LNCAP (cell line): ENCODE measurements around the gene EPS8L2.

Experiments
- TF ChIP-seq, protein P1 (sequence below): fragments of 450-650 bp; IDR thresholded peaks from 2 replicates; pipeline ENCODE4 v1.5.1; 2017; ENCODE audit warnings: mild to moderate bottlenecking

EPS8L2 gene

DNA sequence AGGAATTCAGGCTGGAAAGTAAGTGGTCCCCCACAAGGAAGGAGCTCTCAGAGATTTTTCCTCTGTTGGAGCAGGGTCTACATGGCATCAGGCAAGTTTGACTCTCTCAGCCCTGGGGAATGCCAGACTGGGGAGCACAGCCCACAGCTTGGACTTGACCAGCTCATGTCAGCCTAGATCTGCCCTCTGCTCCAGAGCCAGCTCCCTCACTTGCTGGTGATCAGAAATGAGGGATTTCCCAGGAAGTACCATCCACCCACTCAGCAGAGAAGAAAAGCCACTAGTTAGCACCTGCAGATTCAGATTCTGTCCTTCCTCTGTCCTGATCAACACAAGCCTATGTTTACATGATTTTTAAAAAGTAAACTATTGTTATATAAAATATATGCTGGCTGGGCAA is 54.2 kb downstream of the EPS8L2 start:
- TF ChIP-seq, protein P1, sequence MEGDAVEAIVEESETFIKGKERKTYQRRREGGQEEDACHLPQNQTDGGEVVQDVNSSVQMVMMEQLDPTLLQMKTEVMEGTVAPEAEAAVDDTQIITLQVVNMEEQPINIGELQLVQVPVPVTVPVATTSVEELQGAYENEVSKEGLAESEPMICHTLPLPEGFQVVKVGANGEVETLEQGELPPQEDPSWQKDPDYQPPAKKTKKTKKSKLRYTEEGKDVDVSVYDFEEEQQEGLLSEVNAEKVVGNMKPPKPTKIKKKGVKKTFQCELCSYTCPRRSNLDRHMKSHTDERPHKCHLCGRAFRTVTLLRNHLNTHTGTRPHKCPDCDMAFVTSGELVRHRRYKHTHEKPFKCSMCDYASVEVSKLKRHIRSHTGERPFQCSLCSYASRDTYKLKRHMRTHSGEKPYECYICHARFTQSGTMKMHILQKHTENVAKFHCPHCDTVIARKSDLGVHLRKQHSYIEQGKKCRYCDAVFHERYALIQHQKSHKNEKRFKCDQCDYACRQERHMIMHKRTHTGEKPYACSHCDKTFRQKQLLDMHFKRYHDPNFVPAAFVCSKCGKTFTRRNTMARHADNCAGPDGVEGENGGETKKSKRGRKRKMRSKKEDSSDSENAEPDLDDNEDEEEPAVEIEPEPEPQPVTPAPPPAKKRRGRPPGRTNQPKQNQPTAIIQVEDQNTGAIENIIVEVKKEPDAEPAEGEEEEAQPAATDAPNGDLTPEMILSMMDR, result no peak

DNA sequence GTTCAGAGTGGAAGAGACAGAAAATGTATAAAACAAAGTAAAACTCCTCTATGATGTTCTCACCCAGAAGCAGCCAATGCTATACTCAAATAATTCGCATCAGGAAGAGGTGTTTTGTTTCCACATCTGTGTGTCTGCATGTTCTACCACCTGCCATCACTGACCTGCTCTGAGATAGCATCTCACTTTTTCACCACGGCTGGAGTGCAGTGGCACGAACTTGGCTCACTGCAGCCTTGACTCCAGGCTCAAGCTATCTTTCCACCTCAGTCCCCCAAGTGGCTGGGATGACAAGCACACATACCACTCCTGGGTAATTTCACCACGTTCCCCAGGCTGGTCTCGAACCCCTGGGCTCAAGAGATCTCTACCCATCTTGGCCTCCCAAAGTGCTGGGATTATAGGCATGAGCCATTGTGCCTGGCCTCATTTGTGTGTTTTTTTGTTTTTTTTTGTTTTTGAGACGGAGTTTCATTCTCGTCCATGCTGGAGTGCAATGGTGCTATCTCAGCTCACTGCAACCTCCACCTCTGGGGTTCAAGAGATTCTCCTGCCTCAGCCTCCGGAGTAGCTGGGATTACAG is 55.6 kb downstream of the EPS8L2 start:
- TF ChIP-seq, protein P1, result no peak

DNA sequence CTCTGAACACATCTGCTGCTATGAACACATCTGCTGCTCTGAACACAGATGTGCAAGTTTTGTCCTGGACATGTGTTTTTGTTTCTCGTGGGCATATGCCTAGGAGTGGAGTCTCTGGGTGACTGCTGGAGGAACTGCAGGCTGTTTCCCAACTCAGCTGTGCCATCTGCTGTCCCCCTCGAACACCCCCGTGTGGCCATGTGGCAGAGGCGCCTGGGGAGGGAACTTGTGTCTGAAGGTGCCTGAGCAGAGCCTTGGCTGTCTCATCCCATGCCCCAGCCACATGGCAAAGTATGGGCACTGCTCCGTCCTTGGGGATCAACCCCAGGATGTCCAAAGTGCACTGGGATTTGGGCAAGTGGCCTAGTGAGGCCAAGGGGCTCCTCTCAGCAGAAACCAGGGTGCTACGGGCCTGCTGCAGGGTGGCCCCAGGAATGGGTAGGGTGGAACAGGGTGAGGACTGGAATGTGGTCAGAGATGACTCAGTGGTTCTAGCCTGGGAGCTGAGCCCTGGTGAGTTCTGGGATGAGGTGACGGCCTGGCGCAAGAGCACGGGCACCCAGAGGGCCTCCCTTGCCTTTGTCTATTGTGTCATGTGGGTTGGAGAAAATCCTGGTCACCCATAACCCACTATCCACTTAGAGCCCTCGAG is 56.5 kb downstream of the EPS8L2 start:
- TF ChIP-seq, protein P1, result no peak; the same call in 1 of the 2 replicates

DNA sequence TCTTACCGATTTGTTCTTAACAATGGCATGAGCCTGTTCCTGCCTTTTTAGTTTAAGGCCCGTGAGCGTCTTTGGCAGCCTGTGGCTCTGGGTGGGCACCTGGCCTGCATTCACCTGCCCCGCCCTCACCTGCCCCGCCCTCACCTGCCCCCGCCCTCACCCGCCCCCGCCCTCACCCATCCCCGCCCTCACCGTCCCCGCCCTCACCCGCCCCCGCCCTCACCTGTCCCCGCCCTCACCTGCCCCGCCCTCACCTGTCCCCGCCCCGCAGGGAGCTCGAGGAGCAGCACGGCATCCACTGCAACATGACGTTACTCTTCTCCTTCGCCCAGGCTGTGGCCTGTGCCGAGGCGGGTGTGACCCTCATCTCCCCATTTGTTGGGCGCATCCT is 57.0 kb downstream of the EPS8L2 start:
- TF ChIP-seq, protein P1, result no peak

DNA sequence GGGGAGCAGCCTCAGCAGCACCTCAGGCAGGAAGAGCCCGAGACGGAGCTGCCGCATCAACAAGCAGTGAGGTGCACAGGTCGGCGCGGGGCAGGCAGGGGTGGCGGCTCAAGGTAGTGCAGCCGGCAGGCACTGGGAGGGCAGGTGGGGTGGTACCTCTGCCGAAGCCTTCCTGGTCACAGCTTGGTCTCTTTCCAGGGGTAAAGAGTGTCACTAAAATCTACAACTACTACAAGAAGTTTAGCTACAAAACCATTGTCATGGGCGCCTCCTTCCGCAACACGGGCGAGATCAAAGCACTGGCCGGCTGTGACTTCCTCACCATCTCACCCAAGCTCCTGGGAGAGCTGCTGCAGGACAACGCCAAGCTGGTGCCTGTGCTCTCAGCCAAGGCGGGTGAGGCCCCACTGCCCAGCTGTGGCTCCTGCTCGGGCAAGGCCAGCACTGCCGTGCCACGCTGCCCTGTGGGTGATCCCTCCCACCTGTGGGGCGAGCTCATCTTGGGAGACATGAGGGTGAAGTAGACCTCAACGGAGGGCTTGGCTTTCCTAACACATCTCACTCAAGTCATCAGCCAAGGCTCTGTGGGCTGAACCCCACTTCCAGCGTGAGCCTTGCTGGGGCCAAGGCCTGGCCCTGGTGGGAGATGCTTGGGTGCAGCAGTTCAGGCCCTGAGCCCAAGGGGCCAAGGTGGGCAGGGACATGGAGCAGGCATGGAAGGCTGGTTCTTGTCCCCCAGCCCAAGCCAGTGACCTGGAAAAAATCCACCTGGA is 57.7 kb downstream of the EPS8L2 start:
- TF ChIP-seq, protein P1, result no peak

DNA sequence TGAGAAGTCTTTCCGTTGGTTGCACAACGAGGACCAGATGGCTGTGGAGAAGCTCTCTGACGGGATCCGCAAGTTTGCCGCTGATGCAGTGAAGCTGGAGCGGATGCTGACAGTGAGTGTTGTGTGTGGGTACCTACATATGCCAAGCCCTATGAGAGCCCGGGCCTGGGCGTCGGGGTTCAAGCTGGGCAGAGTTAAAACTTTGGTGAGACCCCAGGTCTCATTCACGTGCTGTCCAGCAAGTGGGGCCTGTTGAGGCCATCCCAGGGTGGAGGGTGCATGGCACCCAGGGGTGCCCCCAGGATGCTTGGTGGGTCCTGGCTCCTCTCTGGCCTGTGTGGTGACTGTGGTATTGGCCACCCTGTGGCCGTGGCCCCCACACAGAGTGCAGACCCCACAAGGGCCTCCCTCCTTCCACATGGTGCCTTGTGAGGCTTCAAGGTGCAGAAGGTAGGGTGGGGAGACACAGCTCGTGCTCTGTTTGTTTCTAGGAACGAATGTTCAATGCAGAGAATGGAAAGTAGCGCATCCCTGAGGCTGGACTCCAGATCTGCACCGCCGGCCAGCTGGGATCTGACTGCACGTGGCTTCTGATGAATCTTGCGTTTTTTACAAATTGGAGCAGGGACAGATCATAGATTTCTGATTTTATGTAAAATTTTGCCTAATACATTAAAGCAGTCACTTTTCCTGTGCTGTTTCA is 58.4 kb downstream of the EPS8L2 start:
- TF ChIP-seq, protein P1, result no peak

DNA sequence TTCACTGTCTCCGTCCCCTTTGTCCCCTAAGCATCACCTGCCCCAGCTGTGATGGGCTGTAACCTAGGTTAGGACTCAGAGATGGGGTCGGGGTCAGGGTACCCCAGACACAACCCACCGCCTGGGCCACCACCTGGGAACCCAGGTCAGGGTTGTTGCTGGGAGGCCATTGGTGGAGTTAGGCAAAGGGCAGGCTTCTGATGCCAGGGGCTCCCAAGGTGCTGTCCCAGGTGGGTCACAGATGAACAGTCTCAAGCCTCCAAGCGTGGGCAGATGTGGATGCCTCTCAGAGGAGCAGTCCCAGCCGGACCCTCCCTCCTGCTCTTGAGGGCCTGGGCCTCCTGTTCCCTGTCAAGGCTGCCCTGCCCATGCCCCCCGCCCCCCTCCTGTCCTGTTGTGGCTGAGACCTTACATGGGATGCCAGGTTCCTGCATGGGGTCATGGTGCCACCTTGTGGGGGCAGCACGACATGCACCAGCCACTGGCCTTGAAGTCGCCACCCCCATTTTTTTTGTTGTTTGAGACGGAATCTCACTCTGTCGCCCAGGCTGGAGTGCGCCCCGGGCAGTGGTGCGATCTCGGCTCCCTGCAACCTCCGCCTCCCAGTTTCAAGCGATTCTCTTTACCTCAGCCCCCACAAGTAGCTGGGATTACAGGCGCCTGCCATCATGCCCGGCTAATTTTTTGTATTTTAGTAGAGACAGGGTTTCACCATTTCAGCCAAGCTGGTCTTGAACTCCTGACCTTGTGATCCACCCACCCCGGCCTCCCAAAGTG is 59.2 kb downstream of the EPS8L2 start:
- TF ChIP-seq, protein P1, result peak; percentile 58
